MG63 (cell line): ENCODE results near the gene CTDP1. TPM values are rescaled to one million over a fixed set of nuclear protein-coding genes. Genes with fewer than 3 reads are reported as not detected.
"Not testable (repeated sequence)": the region's sequence is repeated elsewhere in the genome, so short reads cannot be mapped to it uniquely, and the experiment has no call there.

Experiments used
- DNase-seq: peaks from one replicate; pipeline ENCODE4 v3.0.0-alpha.2; 2020
- H3K27me3 ChIP-seq: fragments of 250-450 bp; sonication (Bioruptor Pico); 2 replicates; pipeline ENCODE4 v1.5.1; 2020; ENCODE audit warnings: mild to moderate bottlenecking, moderate library complexity
- H3K36me3 ChIP-seq: fragments of 250-450 bp; sonication (Bioruptor Pico); 2 replicates; pipeline ENCODE4 v1.5.1; 2020; ENCODE audit warnings: mild to moderate bottlenecking, moderate library complexity
- H3K4me3 ChIP-seq: fragments of 250-450 bp; sonication (Bioruptor Pico); 2 replicates; pipeline ENCODE4 v1.5.1; 2020; ENCODE audit warnings: mild to moderate bottlenecking, moderate library complexity
- H3K9me3 ChIP-seq: fragments of 250-450 bp; sonication (Bioruptor Pico); 2 replicates; pipeline ENCODE4 v1.5.1; 2020; ENCODE audit warnings: mild to moderate bottlenecking, moderate library complexity
- total RNA-seq: library from RNA; depleted of rRNA; stranded (reverse); fragments of >200 nt; shearing (Covaris generic); gene quantifications from 2 replicates; pipeline ENCODE4 v1.2.3, GENCODE V29; 2014; ENCODE audit warnings: low replicate concordance

The CTDP1 gene
- total RNA-seq, 1 experiment from 2014 or later, result 28.9 TPM

DNA sequence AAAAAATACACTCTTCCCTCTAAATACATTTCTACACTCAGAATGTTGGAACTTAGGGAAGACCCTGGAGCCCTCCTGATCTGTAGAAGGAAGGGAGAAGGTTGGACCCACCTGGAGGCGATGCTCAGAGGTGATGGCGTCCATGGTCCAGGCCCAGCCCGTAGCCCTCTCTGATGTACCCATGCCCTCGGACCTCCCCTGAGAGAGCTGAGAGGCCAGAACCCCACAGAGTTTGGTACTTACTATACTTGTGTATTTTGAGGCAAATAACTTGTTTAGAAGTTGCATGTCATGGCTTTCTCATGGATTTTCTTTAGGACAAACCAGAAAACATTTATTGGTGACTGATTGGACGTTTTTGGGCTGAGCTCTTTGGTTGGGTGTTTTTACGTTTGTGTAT lies 10.5 kb downstream of the CTDP1 start:
- Histone ChIP-seq H3K27me3 (no peaks in the 10 kb centered on the region), H3K9me3 (no peaks in the 10 kb centered on the region), H3K4me3 (no peak overlapping the region), H3K36me3 (no peaks in the 10 kb centered on the region)
- DNase-seq, result no peak

DNA sequence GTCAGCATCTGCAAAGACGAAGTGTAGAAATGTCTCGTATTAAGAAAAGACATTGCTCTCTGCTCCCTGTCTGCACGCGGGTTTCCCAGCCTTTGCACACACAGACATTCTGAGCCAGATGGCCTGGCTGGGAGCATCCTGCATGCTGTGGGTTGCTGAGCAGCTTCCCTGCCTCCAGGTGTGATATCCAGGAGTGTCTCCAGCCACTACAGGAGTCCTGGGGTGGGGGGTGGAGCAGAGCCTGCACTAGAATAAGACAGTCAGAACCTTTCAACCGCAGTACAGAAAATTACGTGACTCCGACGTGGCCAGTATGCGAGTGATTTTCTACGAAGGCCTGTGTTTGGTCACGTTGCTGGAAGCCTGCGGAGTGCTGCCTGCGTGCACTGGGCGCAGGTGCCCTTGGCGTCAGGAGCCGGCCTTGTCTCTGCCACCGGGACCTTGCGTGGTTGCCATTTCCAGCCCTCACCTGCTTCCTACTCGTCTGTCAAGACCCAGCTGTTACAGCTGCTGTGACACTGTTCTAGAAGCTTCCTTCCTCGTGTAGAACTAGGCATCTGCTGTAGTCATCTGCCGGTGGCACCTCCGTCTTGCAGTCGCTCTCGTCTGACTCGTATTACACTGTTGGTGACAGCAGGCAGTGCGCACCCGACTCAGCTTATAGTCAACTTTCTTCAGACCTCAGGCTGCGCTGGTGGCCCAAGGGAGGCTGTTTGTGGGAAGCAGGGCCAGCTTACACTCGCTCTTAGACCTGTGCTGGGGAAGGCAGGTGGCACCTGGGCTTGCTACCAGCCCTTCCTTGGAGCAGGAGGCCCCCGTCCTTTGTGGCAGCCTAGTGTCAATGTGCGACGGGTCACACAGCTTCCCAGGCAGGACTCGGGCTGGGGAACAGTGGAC lies 11.2 kb downstream of the CTDP1 start:
- Histone ChIP-seq H3K36me3 (no peaks in the 10 kb centered on the region), H3K9me3 (no peaks in the 10 kb centered on the region), H3K27me3 (no peaks in the 10 kb centered on the region), H3K4me3 (no peak overlapping the region)
- no peak for DNase-seq

DNA sequence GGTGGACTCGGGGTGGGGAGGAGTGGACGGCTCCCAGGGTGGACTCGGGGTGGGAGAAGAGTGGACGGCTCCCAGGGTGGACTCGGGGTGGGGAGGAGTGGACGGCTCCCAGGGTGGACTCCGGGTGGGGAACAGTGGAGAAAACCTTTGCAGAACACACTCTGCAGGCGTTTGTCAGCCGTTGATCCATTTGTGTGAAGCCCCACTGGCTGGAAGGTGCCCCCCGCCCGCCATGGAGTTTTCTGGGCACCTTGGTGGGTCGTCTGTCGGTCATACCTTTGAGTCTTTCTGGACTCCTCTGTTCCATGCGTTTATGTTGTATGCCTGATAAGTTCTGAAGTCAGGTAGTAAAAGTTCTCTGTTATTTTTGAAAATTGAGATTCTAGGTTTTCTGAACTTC lies 12.5 kb downstream of the CTDP1 start:
- Histone ChIP-seq H3K4me3 (no peak overlapping the region), H3K9me3 (no peaks in the 10 kb centered on the region), H3K36me3 (no peaks in the 10 kb centered on the region), H3K27me3 (no peaks in the 10 kb centered on the region)
- DNase-seq, result no peak

DNA sequence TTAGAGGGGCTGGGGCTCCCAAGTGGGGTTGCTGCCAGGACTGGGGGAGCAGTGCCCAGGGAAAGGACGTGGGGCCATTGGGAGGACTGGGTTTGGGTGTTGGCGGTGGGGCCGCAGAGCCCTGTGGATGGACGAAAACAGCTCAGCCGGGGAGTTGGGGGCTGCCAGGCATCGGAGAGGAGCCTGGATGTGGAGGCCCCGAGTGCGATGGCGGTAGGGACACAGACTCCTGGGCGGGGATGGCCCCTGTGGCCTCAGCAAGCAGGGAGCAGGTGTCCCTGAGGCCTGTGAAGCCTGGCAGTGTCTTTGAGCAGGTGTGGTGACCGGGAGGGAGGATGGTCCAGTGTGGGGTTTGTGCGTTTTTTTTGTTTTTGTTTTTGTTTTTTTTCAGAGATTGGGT lies 13.3 kb downstream of the CTDP1 start:
- no peaks in the 10 kb centered on the region for H3K27me3 ChIP-seq
- H3K4me3 ChIP-seq, result no peak overlapping the region
- no peaks in the 10 kb centered on the region for H3K9me3 ChIP-seq
- peaks cover 2% of the 10 kb centered on the region; the same call in 1 of the 2 replicates for H3K36me3 ChIP-seq
- DNase-seq, result no peak

DNA sequence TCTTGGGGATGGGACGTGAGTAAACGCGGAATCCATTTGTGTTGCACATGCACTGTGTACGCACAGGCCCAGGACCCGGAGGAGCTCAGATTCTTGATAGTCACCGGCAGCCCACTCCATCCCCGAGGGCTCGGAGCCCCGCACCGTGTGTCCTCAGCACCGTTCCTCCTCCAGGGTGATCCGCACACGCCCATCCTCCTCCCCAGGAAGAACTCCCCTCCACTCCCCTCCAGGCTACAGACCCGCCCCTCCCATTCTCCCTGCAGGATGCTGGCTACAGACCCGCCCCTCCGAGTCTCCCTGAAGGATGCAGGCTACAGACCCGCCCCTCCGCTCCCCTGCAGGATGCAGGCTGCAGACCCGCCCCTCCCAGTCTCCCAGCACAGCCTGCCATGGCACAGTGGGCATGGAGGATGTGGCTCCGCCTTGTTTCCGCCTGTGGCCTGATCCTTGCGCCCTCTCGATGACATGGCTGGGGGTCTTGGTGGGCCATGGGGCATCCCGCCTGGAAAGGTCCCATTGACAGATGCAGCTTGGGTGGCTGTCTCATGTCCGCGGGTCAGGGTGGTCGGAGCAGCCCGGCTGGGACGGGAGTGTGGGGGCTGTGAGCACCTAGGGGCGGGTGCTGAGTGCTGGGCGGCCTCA lies 14.1 kb downstream of the CTDP1 start:
- Histone ChIP-seq H3K9me3 (no peaks in the 10 kb centered on the region), H3K4me3 (no peak overlapping the region), H3K36me3 (peaks cover 2% of the 10 kb centered on the region; the same call in 1 of the 2 replicates), H3K27me3 (no peaks in the 10 kb centered on the region)
- no peak for DNase-seq

DNA sequence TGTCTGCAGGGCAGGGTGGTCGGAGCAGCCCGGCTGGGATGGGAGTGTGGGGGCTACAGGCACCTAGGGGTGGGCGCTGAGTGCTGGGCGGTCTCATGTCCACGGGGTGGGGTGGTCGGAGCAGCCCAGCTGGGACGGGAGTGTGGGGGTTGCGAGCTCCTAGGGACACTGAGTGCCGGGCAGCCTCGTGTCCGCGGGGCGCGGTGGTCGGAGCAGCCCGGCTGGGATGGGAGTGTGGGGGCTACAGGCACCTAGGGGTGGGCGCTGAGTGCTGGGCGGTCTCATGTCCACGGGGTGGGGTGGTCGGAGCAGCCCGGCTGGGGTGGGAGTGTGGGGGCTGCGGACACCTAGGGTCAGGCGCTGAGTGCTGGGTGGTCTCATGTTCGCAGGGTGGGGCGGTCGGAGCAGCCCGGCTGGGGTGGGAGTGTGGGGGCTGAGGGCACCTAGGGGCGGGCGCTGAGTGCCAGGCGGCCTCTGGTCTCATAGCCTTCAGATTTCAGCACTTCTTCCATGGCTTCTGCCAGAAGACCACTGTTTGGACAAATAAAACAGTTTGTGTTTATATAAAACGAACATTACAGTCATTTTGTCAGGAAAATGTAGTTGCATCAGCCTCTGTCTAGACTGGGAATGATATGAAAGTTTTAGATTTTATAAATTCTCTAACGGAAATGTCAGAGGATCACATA lies 14.7 kb downstream of the CTDP1 start:
- not testable (repeated sequence) for DNase-seq, H3K4me3 ChIP-seq, H3K9me3 ChIP-seq, H3K36me3 ChIP-seq, H3K27me3 ChIP-seq

DNA sequence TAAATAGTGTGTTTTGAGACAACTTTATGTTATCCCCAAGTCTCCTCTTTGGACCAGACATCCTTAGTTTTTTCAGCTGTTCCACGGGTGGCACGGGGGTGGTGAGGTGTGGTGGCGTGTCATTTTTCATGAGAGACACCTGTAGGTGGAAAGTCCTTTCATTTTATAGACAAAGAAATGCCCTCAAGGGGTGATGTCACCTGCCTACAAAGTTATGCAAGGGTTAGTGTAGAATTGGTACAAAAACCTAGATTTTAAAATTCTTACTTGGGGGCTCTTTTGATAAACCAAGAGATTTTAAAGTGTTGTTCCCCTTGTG lies 15.3 kb downstream of the CTDP1 start:
- Histone ChIP-seq H3K36me3 (peaks cover 2% of the 10 kb centered on the region; the same call in 1 of the 2 replicates), H3K9me3 (no peaks in the 10 kb centered on the region), H3K27me3 (no peaks in the 10 kb centered on the region), H3K4me3 (no peak overlapping the region)
- no peak for DNase-seq

DNA sequence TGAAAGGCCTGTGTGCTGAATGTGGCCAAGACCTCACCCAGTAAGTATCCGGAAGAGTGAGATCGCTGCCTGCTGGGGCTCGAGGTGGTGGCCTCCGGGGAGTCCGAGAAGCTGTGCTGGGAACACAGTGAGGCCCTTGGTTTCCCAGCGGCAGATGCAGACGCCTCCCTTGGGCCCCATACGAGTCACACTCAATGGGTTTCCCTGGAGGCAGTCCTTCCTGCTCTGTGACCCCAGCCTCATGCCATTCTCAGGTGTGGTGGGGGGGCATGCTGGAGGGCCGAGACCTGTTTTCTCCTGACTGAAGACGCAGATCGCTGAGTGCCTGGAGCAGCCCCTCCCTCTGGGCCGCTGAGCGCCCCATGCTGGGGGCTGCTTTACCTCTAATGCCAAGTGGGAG lies 15.7 kb downstream of the CTDP1 start:
- H3K4me3 ChIP-seq, result no peak overlapping the region
- no peaks in the 10 kb centered on the region for H3K27me3 ChIP-seq
- H3K9me3 ChIP-seq, result no peaks in the 10 kb centered on the region
- DNase-seq, result no peak
- H3K36me3 ChIP-seq, result peaks cover 2% of the 10 kb centered on the region

DNA sequence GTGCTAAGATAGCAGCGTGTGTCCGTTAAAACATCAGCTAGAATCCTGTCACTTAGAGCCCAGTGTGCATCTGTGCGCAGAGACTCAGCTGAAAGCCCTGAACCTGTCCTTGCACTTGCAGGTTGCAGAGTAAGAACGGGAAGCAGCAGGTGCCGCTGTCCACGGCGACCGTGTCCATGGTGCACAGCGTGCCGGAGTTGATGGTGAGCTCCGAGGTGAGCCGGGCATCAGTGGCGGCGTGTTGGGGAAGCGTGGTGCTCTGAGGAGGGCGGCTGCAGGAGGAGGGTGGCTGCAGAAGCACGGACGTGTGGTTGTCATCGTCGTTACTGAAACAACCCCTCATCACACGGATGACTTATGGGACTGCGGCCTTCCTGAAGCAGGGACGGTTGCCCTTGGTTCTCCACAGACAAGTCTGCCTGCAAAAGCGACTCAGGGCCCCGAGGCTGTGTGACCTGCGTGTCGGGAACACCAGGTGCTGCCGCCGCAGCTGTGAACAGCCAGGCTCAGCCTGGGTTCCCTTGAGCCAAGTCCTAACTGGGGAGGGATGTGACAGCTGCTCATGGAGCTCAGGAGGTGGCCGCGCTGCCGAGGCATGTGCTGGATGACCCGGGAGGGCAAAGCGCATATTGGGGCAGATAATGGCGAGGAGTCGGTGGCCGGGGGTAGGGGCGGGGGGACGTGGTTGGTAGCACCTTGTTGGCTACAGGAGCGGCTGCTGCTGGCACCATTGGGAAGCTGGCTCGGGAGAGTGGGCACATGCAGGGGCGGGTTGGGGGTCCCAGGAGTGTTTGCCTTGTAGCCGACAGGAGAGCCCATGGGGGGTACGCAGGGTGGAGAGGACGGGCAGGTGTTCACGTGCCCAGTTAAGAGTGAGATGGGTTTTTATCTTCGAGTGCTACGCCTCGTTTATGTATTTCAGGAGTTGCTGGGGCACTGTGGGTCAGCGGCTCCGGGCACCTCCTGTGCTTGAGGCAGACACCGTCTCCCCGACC lies 16.6 kb downstream of the CTDP1 start:
- Histone ChIP-seq H3K27me3 (no peaks in the 10 kb centered on the region), H3K4me3 (no peak overlapping the region), H3K9me3 (no peaks in the 10 kb centered on the region), H3K36me3 (peaks cover 2% of the 10 kb centered on the region)
- DNase-seq, result no peak

DNA sequence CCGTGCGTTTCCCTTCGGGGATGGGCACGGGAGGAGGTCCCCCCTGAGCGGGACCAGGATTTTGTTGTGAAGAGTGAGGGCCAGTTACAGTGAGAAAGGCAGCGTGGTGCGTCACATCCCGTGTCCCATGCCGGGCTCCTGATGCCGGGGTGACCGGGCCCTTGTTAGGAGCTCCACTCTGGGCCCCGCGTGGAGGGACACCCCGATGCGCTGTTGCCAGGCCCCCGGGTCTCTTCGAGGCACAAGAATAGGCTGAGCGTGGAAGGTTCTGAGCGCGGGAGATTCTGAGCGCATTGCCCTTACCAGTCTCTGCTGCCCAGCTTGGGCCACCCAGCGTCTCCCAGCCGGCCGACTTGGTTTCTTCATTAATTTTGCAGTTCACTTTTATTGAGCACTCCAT lies 17.6 kb downstream of the CTDP1 start:
- H3K36me3 ChIP-seq, result peaks cover 2% of the 10 kb centered on the region
- no peaks in the 10 kb centered on the region for H3K27me3 ChIP-seq
- no peaks in the 10 kb centered on the region for H3K9me3 ChIP-seq
- DNase-seq, result no peak
- no peak overlapping the region for H3K4me3 ChIP-seq

DNA sequence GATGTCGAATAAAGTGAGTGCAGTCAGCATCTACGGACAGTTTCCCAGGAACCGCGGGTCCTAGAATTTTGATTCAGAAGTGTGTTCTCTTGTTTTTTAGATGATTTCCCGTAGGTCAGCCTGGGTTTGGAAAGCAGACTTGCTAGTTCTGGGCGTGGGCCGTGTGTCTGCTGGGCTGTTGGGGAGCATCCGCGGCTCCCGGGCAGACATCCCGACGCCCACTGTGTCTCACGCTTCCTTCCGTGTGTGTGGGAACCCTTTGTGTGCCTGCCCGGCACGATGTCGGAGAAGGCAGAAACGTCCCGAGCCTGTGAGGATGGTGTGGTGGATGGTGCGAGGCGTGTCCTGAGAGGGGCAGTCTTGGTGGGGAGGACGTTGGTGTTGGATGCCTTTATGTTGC lies 18.4 kb downstream of the CTDP1 start:
- no peak for DNase-seq
- H3K27me3 ChIP-seq, result no peaks in the 10 kb centered on the region
- peaks cover 2% of the 10 kb centered on the region for H3K36me3 ChIP-seq
- no peaks in the 10 kb centered on the region for H3K9me3 ChIP-seq
- H3K4me3 ChIP-seq, result no peak overlapping the region

DNA sequence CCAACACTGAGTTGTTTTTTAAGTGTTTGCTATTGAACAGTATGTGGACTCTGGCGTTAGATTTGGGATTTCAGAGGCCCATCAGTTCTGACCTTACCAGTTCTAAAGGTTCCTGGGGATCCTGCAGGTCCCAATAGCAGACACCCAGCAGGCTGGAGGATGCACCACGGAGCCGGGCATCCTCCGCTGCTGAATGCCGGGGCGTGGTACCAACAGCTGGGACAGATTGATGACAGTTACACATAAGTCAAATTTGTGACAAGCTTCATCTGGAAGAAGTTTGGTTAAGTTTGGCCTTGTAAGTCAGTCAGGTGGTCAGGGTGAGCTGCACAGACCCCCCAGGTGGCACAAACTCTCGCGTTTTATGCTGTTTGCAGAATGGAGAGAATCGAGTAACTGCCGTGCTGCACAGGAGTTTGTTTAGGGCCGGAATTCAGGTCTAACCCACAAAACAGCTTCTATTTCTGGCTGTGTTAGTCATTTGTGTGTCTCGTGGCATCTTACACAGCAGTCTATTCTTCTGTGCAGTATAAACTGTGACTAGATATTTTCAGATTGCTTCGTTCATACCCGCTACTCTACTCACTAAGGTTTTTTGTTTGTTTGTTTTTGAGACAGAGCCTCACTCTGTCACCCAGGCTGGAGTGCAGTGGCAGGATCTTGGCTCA lies 19.2 kb downstream of the CTDP1 start:
- H3K36me3 ChIP-seq, result peaks cover 2% of the 10 kb centered on the region
- no peak for DNase-seq
- H3K4me3 ChIP-seq, result no peak overlapping the region
- no peaks in the 10 kb centered on the region for H3K9me3 ChIP-seq
- no peaks in the 10 kb centered on the region for H3K27me3 ChIP-seq

DNA sequence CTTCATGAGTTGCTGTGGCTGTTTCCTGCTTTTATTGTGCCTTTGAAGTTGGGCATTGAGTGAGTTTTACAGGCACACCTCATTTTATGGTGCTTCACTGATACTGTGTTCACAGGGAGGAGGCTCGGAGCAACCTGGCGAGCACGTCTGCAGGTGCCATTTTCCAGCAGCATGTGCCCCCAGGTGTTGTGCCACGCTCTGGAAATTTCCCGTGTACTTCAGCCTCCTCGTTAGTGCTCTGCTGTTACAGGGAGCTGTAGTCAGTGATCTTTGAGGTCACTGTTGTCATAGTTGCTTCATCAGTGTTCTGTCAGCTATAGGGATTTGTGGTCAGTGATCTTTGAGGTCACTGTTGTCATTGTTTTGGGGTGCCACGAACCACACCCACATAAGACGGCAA lies 20.1 kb downstream of the CTDP1 start:
- no peak overlapping the region for H3K4me3 ChIP-seq
- DNase-seq, result no peak
- peaks cover 2% of the 10 kb centered on the region for H3K36me3 ChIP-seq
- no peaks in the 10 kb centered on the region for H3K9me3 ChIP-seq
- no peaks in the 10 kb centered on the region for H3K27me3 ChIP-seq

DNA sequence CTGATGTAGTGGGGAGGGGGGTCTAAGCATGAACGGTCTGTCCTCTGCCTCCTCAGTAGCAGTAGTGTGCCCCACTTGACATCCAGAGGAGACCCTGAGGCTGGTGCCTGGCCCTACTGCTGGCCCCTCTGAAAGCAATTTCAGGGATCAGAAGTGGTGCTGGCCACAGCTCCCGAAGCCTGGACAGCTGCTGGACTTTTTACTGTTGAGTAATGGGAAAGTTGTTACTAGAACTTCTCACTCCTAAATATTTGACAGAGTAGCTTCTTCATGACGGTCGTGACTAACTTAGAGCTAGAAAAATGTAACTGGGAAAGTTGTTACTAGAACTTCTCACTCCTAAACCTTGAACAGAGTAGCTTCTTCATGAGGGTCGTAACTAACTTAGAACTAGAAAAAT lies 23.3 kb downstream of the CTDP1 start:
- H3K27me3 ChIP-seq, result no peaks in the 10 kb centered on the region
- DNase-seq, result no peak
- no peaks in the 10 kb centered on the region; the same call in none of the 2 replicates for H3K36me3 ChIP-seq
- no peaks in the 10 kb centered on the region for H3K9me3 ChIP-seq
- H3K4me3 ChIP-seq, result no peak overlapping the region

DNA sequence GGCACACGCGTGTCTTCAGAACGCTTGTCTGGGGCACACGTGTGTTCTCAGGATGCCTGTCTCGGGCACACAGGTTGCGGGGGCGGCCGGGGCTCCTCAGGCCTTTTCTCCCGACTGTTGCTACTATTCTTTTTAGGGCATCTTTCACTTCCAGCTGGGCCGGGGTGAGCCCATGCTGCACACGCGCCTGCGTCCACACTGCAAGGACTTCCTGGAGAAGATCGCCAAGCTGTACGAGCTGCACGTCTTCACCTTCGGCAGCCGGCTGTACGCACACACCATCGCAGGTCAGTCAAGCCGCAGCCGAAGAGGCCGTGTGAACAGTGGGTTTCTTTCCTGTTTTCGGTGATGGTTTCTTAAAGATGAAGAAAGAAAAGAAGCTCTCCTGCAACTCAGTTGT lies 25.0 kb downstream of the CTDP1 start:
- Histone ChIP-seq H3K27me3 (no peaks in the 10 kb centered on the region), H3K9me3 (no peaks in the 10 kb centered on the region), H3K4me3 (no peak overlapping the region), H3K36me3 (no peaks in the 10 kb centered on the region; the same call in 1 of the 2 replicates)
- no peak for DNase-seq

DNA sequence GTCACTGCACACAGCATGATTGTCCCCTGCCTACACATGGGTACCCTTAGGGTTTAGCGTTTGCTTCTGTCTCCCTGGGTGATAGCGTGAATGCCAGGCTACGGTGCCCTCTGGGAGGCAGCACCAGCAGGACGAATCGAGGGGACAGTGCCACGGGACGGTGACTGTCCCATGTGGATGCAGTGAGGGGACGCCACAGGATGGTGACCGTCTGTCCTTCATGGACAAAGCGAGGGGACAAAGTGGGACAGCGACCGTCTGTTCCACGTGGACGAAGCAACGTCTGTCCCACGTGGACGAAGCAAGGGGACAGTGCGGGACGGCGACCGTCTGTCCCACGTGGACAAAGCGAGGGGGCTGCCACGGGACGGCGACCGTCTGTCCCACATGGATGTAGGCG lies 25.7 kb downstream of the CTDP1 start:
- Histone ChIP-seq H3K27me3 (no peaks in the 10 kb centered on the region), H3K36me3 (no peaks in the 10 kb centered on the region; the same call in 1 of the 2 replicates), H3K4me3 (no peak overlapping the region), H3K9me3 (no peaks in the 10 kb centered on the region)
- no peak for DNase-seq
